MCF 10A (cell line): ENCODE results near the gene ABCB4. TPM values are rescaled to one million over a fixed set of nuclear protein-coding genes. Genes with fewer than 3 reads are reported as not detected.

Source experiments
- Bru-seq: library from RNA; stranded (reverse); fragments of 400-500 nt; gene quantifications from one replicate; lab custom pipeline; 2021; lab: Mats Ljungman, UMichigan
- BruChase-seq, 2 experiments: library from RNA; stranded (reverse); fragments of 400-500 nt; gene quantifications; one replicate each; lab custom pipeline; 2021; lab: Mats Ljungman, UMichigan
- BruUV-seq: library from RNA; stranded (reverse); fragments of 400-500 nt; replicated peaks from 2 replicates; lab custom pipeline; 2021; lab: Mats Ljungman, UMichigan
- CTCF ChIA-PET: fragments of 300-600 bp; sonication (Branson Sonifier 250); formaldehyde crosslinking; extraction: SDS; loops from one replicate; lab custom pipeline; 2021; ENCODE audit warnings: antibody characterized with exemption, inconsistent platforms; lab: Yijun Ruan, JAX
- POLR2A ChIA-PET: fragments of 300-600, 350-650 bp; sonication (Branson Sonifier 250); formaldehyde crosslinking; extraction: SDS; loops from one replicate; lab custom pipeline; 2020; ENCODE audit warnings: antibody characterized with exemption, inconsistent platforms; lab: Yijun Ruan, JAX
- DNase-seq: peaks from one replicate; pipeline ENCODE4 v3.0.0-alpha.2; 2018; ENCODE audit not compliant: unreplicated experiment
- H3K27ac Mint-ChIP-seq: one replicate; pipeline ENCODE4 v1.8.0; 2022; ENCODE audit warnings: mild to moderate bottlenecking, low read depth, mixed read lengths; ENCODE audit not compliant: unreplicated experiment
- H3K27me3 Mint-ChIP-seq: one replicate; pipeline ENCODE4 v1.8.0; 2022; ENCODE audit warnings: mixed read lengths; ENCODE audit not compliant: insufficient read depth, unreplicated experiment
- H3K36me3 Mint-ChIP-seq: one replicate; pipeline ENCODE4 v1.8.0; 2022; ENCODE audit warnings: mild to moderate bottlenecking, moderate library complexity, mixed read lengths; ENCODE audit not compliant: insufficient read depth, unreplicated experiment
- H3K4me1 Mint-ChIP-seq: one replicate; pipeline ENCODE4 v1.8.0; 2022; ENCODE audit warnings: mixed read lengths; ENCODE audit not compliant: insufficient read depth, unreplicated experiment
- H3K4me3 Mint-ChIP-seq: one replicate; pipeline ENCODE4 v1.8.0; 2022; ENCODE audit warnings: mild to moderate bottlenecking, moderate library complexity, mixed read lengths; ENCODE audit not compliant: unreplicated experiment
- H3K9me3 Mint-ChIP-seq: one replicate; pipeline ENCODE4 v1.8.0; 2022; ENCODE audit warnings: mixed read lengths; ENCODE audit not compliant: unreplicated experiment
- CTCF ChIP-seq: fragments of 200-600 bp; IDR thresholded peaks from one replicate; pipeline ENCODE4 v1.8.0; 2022; ENCODE audit warnings: antibody characterized with exemption, mild to moderate bottlenecking; ENCODE audit not compliant: unreplicated experiment
- intact Hi-C: fragments of 100-400 bp; cut with micrococcal nuclease; formaldehyde crosslinking; loops from 2 replicates; pipeline ENCODE4 v1.14.1; 2022
- long read RNA-seq: library from polyadenylated mRNA; stranded (forward); transcript quantifications from one replicate; pipeline ENCODE4 v2.0.0, GENCODE V29; 2022
- total RNA-seq: library from RNA; stranded (reverse); gene quantifications from 2 replicates; pipeline ENCODE4 v1.2.3, GENCODE V29; 2022

The ABCB4 gene
- total RNA-seq (not detected in 2 replicates), Bru-seq, nascent RNA (percentile 6 among the genes with signal in this experiment), BruChase-seq, experiment 1, labeled RNA remaining after a 6-hour chase (not detected), BruChase-seq, experiment 2, labeled RNA remaining after a 2-hour chase (percentile 4 among the genes with signal in this experiment)
- long read RNA-seq, result 0 reads

- DNase-seq, result no peak
- CTCF ChIA-PET, result no interaction called here
- no peaks in the 10 kb centered on the region for H3K36me3 Mint-ChIP-seq
- POLR2A ChIA-PET, result no interaction called here
- H3K4me3 Mint-ChIP-seq, result no peak within 1 kb of the TSS
- no peak within 1 kb of the TSS for H3K27ac Mint-ChIP-seq
- peaks cover 25% of the 10 kb centered on the region for H3K27me3 Mint-ChIP-seq
- H3K4me1 Mint-ChIP-seq, result no peaks in the 10 kb centered on the region
- BruUV-seq, result no TSS peak
- TF ChIP-seq CTCF, result no peak
- no peaks in the 10 kb centered on the region for H3K9me3 Mint-ChIP-seq
- intact Hi-C loops, result no loop called here
Measured at GRCh38 chr7:87475359-87476178, at the start of gene ABCB4. Gene ABCB4 (minus strand): TSS chr7:87475680. CDS start chr7:87475465, 215 bp downstream.

GRCh38 chr7:87518735-87519134 is 43.3 kb upstream of the ABCB4 start:
- H3K4me1 Mint-ChIP-seq, result no peaks in the 10 kb centered on the region
- H3K36me3 Mint-ChIP-seq, result no peaks in the 10 kb centered on the region
- no peak for DNase-seq
- BruUV-seq, result no TSS peak
- H3K27ac Mint-ChIP-seq, result no peak overlapping the region
- CTCF ChIA-PET, result no interaction called here
- POLR2A ChIA-PET, result no interaction called here
- intact Hi-C loops, result no loop called here
- TF ChIP-seq CTCF, result no peak
- H3K4me3 Mint-ChIP-seq, result no peak overlapping the region
- no peaks in the 10 kb centered on the region for H3K9me3 Mint-ChIP-seq
- H3K27me3 Mint-ChIP-seq, result peaks cover 15% of the 10 kb centered on the region

- Mint-ChIP-seq H3K9me3 (no peaks in the 10 kb centered on the region), H3K27me3 (peaks cover 22% of the 10 kb centered on the region), H3K4me1 (no peaks in the 10 kb centered on the region), H3K27ac (no peak overlapping the region), H3K36me3 (no peaks in the 10 kb centered on the region), H3K4me3 (no peak overlapping the region)
- no peak for TF ChIP-seq CTCF
- BruUV-seq, result no TSS peak
- ChIA-PET CTCF (no interaction called here), POLR2A (no interaction called here)
- intact Hi-C loops, result no loop called here
- DNase-seq, result no peak
Measured at GRCh38 chr7:87517891-87518290, 42.4 kb upstream of the ABCB4 start.

- no peaks in the 10 kb centered on the region for H3K9me3 Mint-ChIP-seq
- ChIA-PET CTCF (interaction anchor here (0.6 to 0.7 kb wide), 3 partner anchors 356 to 1933 kb away, joined by 3 to 4 read pairs (median 4); no protein-coding TSS in a partner anchor), POLR2A (interaction anchor here (0.8 kb wide), 1 partner anchor 103 kb away, joined by 3 read pairs; no protein-coding TSS in a partner anchor)
- no peak overlapping the region for H3K4me3 Mint-ChIP-seq
- H3K4me1 Mint-ChIP-seq, result no peaks in the 10 kb centered on the region
- intact Hi-C loops, result no loop called here
- H3K27me3 Mint-ChIP-seq, result peaks cover 22% of the 10 kb centered on the region
- BruUV-seq, result no TSS peak
- DNase-seq, result no peak
- H3K27ac Mint-ChIP-seq, result no peak overlapping the region
- no peaks in the 10 kb centered on the region for H3K36me3 Mint-ChIP-seq
- TF ChIP-seq CTCF, result no peak
Measured at GRCh38 chr7:87517136-87517815, 41.8 kb upstream of the ABCB4 start.
